Measurements from ENCODE around the gene CIAO3.

DNA sequence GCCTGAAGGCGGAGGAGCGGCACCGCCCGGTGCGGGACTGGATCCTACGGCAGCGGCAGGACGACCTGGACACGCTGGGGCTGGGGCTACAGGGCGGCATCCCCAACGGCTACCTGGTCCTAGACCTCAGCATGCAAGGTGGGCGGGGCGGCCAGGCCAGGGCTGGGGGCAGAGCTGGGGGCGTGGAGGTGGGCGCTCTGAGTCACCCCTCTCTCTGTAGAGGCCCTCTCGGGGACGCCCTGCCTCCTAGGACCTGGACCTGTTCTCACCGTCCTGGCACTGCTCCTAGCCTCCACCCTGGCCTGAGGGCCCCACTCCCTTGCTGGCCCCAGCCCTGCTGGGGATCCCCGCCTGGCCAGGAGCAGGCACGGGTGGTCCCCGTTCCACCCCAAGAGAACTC, 27.6 kb upstream of the CIAO3 start:
- TF ChIP-seq, protein P1, sequence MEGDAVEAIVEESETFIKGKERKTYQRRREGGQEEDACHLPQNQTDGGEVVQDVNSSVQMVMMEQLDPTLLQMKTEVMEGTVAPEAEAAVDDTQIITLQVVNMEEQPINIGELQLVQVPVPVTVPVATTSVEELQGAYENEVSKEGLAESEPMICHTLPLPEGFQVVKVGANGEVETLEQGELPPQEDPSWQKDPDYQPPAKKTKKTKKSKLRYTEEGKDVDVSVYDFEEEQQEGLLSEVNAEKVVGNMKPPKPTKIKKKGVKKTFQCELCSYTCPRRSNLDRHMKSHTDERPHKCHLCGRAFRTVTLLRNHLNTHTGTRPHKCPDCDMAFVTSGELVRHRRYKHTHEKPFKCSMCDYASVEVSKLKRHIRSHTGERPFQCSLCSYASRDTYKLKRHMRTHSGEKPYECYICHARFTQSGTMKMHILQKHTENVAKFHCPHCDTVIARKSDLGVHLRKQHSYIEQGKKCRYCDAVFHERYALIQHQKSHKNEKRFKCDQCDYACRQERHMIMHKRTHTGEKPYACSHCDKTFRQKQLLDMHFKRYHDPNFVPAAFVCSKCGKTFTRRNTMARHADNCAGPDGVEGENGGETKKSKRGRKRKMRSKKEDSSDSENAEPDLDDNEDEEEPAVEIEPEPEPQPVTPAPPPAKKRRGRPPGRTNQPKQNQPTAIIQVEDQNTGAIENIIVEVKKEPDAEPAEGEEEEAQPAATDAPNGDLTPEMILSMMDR (optimal IDR thresholded peaks at IDR 0.05 in 1 of 3, IDR thresholded peaks at IDR 0.05 in 1 of 3, conservative IDR thresholded peaks at IDR 0.05 in 1 of 3; ENCODE audit: extremely low read depth in 1 of 3, insufficient read depth in 2 of 3, low read length in 3 of 3) = no peak
- no peak for TF ChIP-seq EZH2 (IDR thresholded peaks at IDR 0.05; ENCODE audit: low read length)
